Lower lobe of right lung (tissue), 2 donors: ENCODE results near the gene SH2B3. TPM values are rescaled to one million over a fixed set of nuclear protein-coding genes. Genes with fewer than 3 reads are reported as not detected.
A peak's percentile ranks its signal among the peaks of the same experiment; 100 is the strongest.

Experiments
- ATAC-seq, 2 donors: fragments of 200-7000 bp; cut with Tn5 transposase; one replicate each; pipeline ENCODE4 v1.9.1; 2020 to 2022; ENCODE audit warnings: mild to moderate bottlenecking in 2 of 2, moderate library complexity in 2 of 2
- DNase-seq: peaks from one replicate; pipeline ENCODE4 v3.0.0-alpha.2; 2020
- H3K27ac ChIP-seq: fragments of 200-600 bp; one replicate; pipeline ENCODE4 v1.8.0; 2022
- H3K27me3 ChIP-seq: fragments of 200-600 bp; one replicate; pipeline ENCODE4 v1.8.0; 2022; ENCODE audit warnings: low read depth
- H3K36me3 ChIP-seq: fragments of 200-600 bp; one replicate; pipeline ENCODE4 v1.8.0; 2022; ENCODE audit warnings: mild to moderate bottlenecking
- H3K4me1 ChIP-seq: fragments of 200-600 bp; one replicate; pipeline ENCODE4 v1.8.0; 2022
- H3K4me3 ChIP-seq: fragments of 200-600 bp; one replicate; pipeline ENCODE4 v1.8.0; 2022; ENCODE audit warnings: mild to moderate bottlenecking
- H3K9me3 ChIP-seq: fragments of 200-600 bp; one replicate; pipeline ENCODE4 v1.8.0; 2022
- intact Hi-C: fragments of 100-400 bp; cut with DNase I; formaldehyde crosslinking; loops from one replicate; pipeline ENCODE4 v1.11.0; 2022
- total RNA-seq: library from RNA; stranded (reverse); fragmentation: NEBNext Ultra II Directional; extraction: Animal tissue kit (Norgen Biotek cat#: 25700); gene quantifications from one replicate; pipeline ENCODE4 v1.2.1, GENCODE V29; 2021
- TF ChIP-seq, protein P1 (sequence below): fragments of 200-600 bp; IDR thresholded peaks from one replicate; pipeline ENCODE4 v1.8.0; 2022; ENCODE audit warnings: antibody characterized with exemption, mild to moderate bottlenecking
- donor health status: DM: no; HTN: yes; CAD: no; lungs with severe emphysema.

Gene SH2B3
- total RNA-seq, 1 donor from 2014 or later: 49.5 TPM

DNA sequence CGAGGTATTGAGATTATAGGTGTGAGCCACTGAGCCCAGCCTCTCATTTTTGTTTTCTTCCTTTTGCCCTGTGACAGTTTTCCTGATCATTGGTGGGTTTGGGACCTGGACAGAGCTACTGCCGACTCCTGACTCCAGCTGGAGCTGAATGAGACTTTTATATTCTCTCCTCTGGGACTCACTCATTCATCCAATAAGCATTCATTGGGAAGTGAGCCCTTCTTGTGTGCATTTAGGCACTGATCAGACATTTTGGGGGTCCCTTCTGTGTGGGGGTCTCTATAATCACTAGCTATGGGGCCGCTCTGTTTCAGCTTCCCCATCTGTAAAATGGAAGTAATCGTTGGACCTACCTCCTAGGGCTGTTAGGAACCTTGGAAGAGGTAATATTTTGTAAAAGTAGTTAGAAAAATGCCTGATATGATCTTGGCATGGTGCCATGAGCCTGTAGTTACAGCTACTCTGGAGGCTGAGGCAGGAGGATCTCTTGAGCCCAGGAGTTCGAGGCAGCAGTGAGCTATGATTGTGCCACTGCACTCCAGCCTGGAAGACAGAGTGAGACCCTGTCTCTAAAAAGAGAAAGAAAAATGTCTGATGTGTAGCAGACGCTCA lies 7.2 kb downstream of the SH2B3 start:
- Histone ChIP-seq H3K4me3 (no peak overlapping the region), H3K36me3 (peaks cover 6% of the 10 kb centered on the region), H3K4me1 (peaks cover 62% of the 10 kb centered on the region), H3K27ac (peak overlapping the region; percentile 86), H3K9me3 (no peaks in the 10 kb centered on the region), H3K27me3 (no peaks in the 10 kb centered on the region)
- no peak for ATAC-seq
- intact Hi-C loops: no loop called here
- DNase-seq: no peak
- TF ChIP-seq, protein P1, sequence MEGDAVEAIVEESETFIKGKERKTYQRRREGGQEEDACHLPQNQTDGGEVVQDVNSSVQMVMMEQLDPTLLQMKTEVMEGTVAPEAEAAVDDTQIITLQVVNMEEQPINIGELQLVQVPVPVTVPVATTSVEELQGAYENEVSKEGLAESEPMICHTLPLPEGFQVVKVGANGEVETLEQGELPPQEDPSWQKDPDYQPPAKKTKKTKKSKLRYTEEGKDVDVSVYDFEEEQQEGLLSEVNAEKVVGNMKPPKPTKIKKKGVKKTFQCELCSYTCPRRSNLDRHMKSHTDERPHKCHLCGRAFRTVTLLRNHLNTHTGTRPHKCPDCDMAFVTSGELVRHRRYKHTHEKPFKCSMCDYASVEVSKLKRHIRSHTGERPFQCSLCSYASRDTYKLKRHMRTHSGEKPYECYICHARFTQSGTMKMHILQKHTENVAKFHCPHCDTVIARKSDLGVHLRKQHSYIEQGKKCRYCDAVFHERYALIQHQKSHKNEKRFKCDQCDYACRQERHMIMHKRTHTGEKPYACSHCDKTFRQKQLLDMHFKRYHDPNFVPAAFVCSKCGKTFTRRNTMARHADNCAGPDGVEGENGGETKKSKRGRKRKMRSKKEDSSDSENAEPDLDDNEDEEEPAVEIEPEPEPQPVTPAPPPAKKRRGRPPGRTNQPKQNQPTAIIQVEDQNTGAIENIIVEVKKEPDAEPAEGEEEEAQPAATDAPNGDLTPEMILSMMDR: no peak

DNA sequence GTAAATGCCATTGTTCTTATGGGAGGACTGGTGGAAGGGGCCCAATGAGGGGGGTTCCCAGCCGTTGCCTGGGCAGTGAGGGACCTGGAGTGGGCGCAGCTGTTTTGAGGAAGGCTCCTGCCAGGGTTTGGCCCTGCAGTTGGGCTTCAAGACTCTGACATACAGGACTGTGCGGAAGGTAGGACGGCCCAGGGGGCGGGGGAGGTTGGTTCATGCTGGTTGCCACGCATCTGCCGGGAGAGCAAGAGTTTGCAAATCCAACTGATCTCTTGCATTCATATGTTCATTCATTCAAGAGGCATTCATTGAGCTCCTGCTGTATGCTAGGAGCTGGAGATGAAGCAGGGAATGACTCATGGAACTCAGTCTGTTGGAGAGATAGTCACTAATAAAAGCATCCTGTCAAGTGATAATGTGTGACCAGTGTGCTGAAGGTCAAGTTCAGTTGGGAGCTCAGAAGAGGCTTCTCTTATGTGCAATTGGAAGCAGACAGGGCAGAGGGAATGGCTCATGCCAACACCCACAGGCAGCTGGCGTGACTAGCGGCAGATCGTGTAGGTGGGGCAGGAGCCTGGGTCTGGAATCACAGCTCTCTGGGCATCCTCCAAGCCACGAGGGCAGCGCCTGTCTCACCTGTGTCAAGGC lies 7.8 kb downstream of the SH2B3 start:
- no peak for ATAC-seq
- Histone ChIP-seq H3K4me1 (peaks cover 56% of the 10 kb centered on the region), H3K36me3 (peaks cover 10% of the 10 kb centered on the region), H3K27ac (no peak overlapping the region), H3K4me3 (no peak overlapping the region), H3K27me3 (no peaks in the 10 kb centered on the region), H3K9me3 (no peaks in the 10 kb centered on the region)
- intact Hi-C loops: no loop called here
- TF ChIP-seq, protein P1: no peak
- DNase-seq: peak; percentile 51

DNA sequence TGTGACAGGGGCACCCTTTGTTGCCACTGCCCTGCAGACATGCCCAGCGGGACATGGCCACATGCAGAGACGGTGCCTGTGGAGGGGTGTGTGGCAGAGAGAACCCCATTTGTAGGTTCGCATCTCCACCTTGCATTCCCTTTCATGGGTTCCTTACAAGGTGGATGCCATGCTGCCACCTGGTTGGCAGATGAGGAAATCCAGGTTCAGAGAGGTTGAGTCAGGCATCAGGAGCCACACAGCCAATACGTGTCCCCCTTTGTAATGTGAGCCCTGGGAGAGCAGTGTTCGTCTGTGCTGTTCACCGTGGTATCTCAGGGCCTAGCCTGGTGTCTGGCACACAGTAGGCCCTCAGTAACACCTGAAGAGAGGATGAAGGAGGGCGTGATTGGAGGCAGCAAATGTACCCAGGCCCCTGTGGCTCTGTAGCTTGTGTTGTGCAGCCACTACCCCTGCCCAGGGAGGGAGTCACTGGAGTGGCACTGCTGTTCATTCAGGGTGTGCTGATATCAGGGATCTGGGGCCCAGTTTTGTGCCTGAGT lies 9.1 kb downstream of the SH2B3 start:
- Histone ChIP-seq H3K4me3 (no peak overlapping the region), H3K27ac (no peak overlapping the region), H3K27me3 (no peaks in the 10 kb centered on the region), H3K36me3 (peaks cover 23% of the 10 kb centered on the region), H3K4me1 (peaks cover 44% of the 10 kb centered on the region), H3K9me3 (no peaks in the 10 kb centered on the region)
- DNase-seq: no peak
- ATAC-seq: no peak
- intact Hi-C loops: no loop called here
- TF ChIP-seq, protein P1: no peak

DNA sequence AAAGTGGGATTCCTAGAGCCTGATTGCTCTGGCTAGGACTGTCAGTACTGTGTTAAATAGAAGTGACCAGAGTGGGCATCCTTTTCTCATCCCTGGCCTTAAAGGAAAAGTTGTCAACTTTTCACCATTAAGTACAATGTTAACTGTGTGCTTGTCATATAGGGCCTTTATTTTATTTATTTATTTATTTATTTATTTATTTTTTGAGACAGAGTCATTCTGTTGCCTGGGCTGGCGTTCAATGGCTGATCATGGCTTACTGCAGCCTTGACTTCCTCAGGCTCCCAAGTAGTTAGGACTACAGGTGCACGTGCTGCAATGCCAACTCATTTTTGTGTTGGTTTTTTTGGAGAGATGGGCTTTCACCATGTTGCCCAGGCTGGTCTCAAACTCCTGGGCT lies 11.6 kb downstream of the SH2B3 start:
- TF ChIP-seq, protein P1: no peak
- peaks cover 47% of the 10 kb centered on the region for H3K36me3 ChIP-seq

DNA sequence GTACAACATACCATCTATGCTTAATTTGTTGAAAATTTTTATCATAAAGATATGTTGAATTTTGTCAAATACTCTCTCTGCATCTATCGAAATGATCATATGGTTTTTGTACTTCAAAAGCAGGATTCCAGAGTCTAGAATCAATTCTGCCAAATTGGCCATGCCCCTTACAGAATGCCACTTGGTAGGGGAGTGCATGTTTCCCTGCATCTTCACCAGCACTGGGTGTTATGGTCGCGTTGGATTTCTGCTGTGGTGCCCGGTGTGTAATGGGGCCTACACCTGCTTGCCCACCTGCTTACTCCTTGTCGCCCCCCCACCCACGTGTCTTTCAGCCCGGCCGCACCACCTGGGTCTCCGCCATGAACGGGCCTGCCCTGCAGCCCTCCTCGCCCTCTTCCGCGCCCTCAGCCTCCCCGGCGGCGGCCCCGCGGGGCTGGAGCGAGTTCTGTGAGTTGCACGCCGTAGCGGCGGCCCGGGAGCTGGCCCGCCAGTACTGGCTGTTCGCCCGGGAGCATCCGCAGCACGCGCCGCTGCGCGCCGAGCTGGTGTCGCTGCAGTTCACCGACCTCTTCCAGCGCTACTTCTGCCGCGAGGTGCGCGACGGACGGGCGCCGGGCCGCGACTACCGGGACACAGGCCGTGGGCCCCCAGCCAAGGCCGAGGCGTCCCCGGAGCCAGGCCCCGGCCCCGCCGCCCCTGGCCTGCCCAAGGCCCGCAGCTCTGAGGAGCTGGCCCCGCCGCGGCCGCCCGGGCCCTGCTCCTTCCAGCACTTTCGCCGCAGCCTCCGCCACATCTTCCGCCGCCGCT lies 12.3 kb downstream of the SH2B3 start:
- Histone ChIP-seq H3K36me3 (peaks cover 47% of the 10 kb centered on the region), H3K9me3 (no peaks in the 10 kb centered on the region), H3K27me3 (no peaks in the 10 kb centered on the region), H3K4me1 (peaks cover 17% of the 10 kb centered on the region), H3K4me3 (no peak overlapping the region), H3K27ac (no peak overlapping the region)
- no peak for DNase-seq
- intact Hi-C loops: no loop called here
- no peak for ATAC-seq
- TF ChIP-seq, protein P1: no peak

More for the DNA sequence above, 11.6 kb downstream of the SH2B3 start:
- no peak overlapping the region for H3K4me3 ChIP-seq
- no peaks in the 10 kb centered on the region for H3K9me3 ChIP-seq
- H3K27me3 ChIP-seq: no peaks in the 10 kb centered on the region
- H3K27ac ChIP-seq: no peak overlapping the region
- intact Hi-C loops: no loop called here
- peaks cover 24% of the 10 kb centered on the region for H3K4me1 ChIP-seq
- no peak for DNase-seq
- no peak for ATAC-seq
